ENCODE results near the gene NUP35. TPM values are rescaled to one million over a fixed set of nuclear protein-coding genes. Genes with fewer than 3 reads are reported as not detected.
"Not testable (repeated sequence)": the region's sequence is repeated elsewhere in the genome, so short reads cannot be mapped to it uniquely, and the experiment has no call there.

NUP35 gene
- polyA plus RNA-seq, 3 donors = 7.0 to 11.4 (median 9.5) TPM

GRCh38 chr2:183124957-183125255 is 663 bp downstream of the NUP35 start:
- H3K27ac ChIP-seq (ENCODE audit: low read depth, low read length) = no peak overlapping the region
- 0 to 1% (median 0%) methylated on average over 10 of the region's 10 CpGs for WGBS, 3 donors

GRCh38 chr2:183125659-183126341 is 1.6 kb downstream of the NUP35 start:
- 79 to 84% (median 79%) methylated on average over 11 of the region's 11 CpGs for WGBS, 3 donors
- no peak overlapping the region for H3K27ac ChIP-seq (ENCODE audit: low read depth, low read length)

DNA sequence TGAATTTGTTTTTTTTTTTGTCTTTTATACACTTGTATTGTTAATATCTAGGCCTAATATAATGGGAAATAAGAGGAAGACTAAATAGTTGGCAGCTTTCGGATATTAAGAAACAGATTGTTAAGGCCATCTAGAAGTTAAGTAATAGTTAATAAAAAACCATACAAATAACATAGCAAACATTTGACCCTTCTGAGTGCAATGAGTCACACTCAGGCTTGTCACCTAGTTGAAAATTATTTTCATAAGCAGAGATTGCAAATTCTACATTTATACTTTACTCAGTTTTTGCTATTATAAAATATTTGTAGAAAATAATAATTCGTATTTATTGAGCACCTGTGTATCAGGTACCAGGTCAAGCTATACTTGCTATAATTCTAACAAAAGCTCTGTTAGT is 2.4 kb downstream of the NUP35 start:
- no peak overlapping the region for H3K27ac ChIP-seq (ENCODE audit: low read depth, low read length)
- 81 to 92% (median 91%) methylated on average over 2 of the region's 2 CpGs for WGBS, 3 donors

DNA sequence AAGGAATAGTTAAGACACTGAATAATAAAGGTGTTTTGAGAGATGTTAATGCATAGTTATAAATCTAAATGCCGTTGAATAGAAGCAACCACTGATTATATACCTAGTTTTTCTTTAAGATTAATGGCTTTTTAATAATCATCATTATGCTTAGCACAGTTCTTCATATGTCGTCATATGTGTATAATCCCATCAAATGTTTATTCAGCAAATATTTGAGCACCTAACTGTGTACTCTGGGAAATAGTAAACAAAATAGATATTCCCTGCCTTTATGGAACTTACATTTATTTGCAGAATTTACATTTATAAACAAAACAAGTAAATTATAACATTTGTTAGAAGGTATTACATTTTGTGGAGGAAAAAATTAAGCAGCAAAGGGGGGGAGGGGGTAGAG is 9.8 kb downstream of the NUP35 start:
- WGBS, 3 donors = 57 to 95% (median 92%) methylated on average over 2 of the region's 2 CpGs
- H3K27ac ChIP-seq (ENCODE audit: low read depth, low read length) = no peak overlapping the region

DNA sequence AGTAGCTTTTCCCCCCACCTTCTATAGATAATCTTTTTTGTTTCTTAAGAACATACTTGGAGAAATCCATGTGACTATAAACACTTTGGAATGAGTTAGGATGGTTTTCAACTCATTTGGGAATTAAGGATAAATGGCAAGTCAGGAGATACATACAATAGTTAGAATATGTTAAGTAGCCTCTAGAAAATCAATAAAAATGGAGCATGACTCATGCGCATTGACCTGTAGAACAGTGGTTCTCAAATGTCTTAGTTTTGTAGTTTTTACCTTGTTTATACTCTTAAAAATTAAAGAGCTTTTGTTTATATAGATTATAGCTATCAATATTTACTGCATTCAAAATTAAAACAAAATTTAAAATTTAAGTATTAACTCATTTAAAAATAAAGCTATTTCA is 24.7 kb downstream of the NUP35 start:
- 96 to 100% (median 98%) methylated on average over 1 of the region's 1 CpG for whole genome bisulfite sequencing, 3 donors
- H3K27ac ChIP-seq (ENCODE audit: low read depth, low read length) = no peak overlapping the region

- 78 to 84% (median 80%) methylated on average over 2 of the region's 2 CpGs for whole genome bisulfite sequencing, 3 donors
- no peak overlapping the region for H3K27ac ChIP-seq (ENCODE audit: low read depth, low read length)
Observed at GRCh38 chr2:183149489-183149888, 25.2 kb downstream of the NUP35 start.

- WGBS, 3 donors = 88 to 99% (median 88%) methylated on average over 3 of the region's 3 CpGs
Observed at GRCh38 chr2:183152280-183152679, 28.0 kb downstream of the NUP35 start.

DNA sequence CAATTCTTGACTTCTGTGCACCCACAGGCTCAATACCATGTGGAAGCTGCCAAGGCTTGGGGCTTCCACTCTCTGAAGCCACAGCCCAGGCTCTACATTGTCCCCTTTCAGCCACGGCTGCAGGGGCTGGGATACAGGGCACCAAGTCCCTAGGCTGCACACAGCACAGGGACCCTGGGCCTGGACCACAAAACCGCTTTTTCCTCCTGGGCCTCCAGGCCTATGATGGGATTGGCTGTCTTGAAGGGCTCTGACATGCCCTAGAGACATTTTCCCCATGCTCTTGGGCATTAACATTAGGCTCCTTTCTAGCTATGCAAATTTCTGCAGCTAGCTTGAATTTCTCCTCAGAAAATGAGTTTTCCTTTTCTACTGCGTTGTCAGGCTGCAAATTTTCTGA is 29.7 kb downstream of the NUP35 start:
- 98 to 100% (median 99%) methylated on average over 3 of the region's 3 CpGs for WGBS, 3 donors

More at GRCh38 chr2:183152280-183152679, 28.0 kb downstream of the NUP35 start:
- H3K27ac ChIP-seq (ENCODE audit: low read depth, low read length) = not testable (repeated sequence)

DNA sequence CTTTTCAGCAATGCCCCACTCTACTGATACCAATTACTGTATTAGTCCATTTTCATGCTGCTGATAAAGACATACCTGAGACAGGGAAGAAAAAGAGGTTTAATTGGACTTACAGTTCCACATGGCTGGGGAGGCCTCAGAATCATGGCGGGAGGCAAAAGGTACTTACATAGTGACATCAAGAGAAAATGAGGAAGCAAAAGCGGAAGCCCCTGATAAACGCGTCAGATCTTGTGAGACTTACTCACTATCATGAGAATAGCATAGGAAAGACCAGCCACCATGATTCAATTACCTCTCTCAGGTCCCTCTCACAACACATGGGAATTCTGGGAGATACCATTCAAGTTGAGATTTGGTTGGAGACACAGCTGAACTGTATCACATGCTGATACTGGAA is 30.5 kb downstream of the NUP35 start:
- WGBS, 3 donors = 62 to 74% (median 67%) methylated on average over 4 of the region's 4 CpGs
- H3K27ac ChIP-seq (ENCODE audit: low read depth, low read length) = not testable (repeated sequence)

More for the DNA sequence above, 29.7 kb downstream of the NUP35 start:
- H3K27ac ChIP-seq (ENCODE audit: low read depth, low read length) = no peak overlapping the region

GRCh38 chr2:183157131-183157530 is 32.9 kb downstream of the NUP35 start:
- WGBS, 3 donors = 68 to 87% (median 77%) methylated on average over 4 of the region's 4 CpGs

DNA sequence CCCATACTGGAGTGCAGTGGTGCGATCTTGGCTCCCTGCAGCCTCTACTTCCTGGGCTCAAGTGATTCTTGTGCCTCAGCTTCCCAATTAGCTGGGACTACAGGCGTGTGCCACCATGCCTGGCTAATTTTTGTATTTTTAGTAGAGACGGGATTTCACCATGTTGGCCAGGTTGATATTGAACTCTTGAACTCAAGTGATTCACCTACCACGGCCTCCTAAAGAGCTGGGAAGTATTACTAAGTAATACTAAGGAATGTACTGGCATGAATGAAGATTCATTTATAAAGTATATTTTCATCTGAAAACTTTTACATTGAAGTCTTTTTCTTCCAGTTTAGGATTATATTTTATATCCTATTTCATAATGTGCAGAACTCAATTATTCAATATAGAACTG is 38.1 kb downstream of the NUP35 start:
- WGBS, 3 donors = 94 to 98% (median 94%) methylated on average over 4 of the region's 4 CpGs
- no peak overlapping the region for H3K27ac ChIP-seq (ENCODE audit: low read depth, low read length)

More at GRCh38 chr2:183157131-183157530, 32.9 kb downstream of the NUP35 start:
- H3K27ac ChIP-seq (ENCODE audit: low read depth, low read length) = no peak overlapping the region

DNA sequence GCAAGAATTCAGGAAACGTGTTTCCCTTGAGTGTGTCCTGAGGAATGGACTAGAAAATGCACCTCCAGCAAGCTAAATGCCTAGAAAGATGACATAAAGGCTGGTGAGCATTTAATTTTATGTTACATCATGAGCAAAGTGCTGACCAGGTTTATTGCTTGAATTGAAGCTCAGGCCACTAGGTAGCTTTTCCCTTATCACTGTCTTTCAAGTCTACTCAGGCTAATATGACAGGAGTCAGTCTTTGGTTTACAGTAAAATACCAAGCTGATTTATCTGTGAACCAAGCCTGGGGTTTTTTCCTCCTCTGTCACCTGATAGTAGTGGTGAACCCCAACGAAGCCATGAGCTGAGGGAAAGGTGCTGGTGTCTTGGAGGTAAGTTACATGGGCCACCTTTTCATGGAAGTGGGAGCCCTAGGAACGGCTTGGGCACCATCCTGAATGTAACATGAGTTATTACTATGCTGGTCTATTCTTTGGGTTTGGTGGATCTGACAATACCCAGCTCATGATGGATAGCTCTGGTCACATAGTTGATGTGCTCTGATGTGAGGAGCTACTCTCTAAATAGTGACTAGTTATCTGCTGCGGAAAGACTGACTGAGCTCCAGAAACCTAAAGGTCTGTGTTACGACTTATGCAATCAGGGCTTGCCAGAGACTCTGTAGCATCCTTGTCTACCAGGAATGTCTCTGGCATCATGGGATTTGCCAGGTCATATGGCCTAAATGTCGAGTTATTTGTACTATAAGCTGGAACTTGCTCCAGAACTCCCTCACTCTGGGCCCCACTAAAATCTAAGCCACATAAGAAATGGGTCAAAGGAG is 39.8 kb downstream of the NUP35 start:
- H3K27ac ChIP-seq (ENCODE audit: low read depth, low read length) = no peak overlapping the region
- 79 to 80% (median 79%) methylated on average over 6 of the region's 6 CpGs for WGBS, 3 donors

- no peak overlapping the region for H3K27ac ChIP-seq (ENCODE audit: low read depth, low read length)
- WGBS, 3 donors = 98 to 100% (median 98%) methylated on average over 4 of the region's 4 CpGs
Observed at GRCh38 chr2:183164650-183165015, 40.4 kb downstream of the NUP35 start.

GRCh38 chr2:183166210-183166609 is 42.0 kb downstream of the NUP35 start:
- WGBS, 3 donors = 97 to 98% (median 98%) methylated on average over 3 of the region's 3 CpGs
- H3K27ac ChIP-seq (ENCODE audit: low read depth, low read length) = no peak overlapping the region

DNA sequence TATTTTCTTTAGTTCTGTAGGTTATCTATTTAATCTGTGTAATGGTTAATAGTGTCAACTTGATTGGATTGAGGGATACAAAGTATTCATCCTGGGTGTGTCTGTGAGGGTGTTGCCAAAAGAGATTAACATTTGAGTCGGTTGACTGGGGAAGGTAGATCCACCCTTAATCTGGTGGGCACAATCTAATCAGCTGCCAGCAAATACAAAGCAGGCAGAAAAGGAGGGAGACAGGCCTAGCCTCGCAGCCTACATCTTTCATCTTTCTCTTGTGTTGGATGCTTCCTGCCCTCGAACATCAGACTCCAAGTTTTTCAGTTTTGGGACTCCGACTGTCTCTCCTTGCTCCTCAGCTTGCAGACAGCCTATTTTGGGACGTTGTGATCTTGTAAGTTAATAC is 42.7 kb downstream of the NUP35 start:
- 89 to 92% (median 89%) methylated on average over 5 of the region's 5 CpGs for WGBS, 3 donors
- H3K27ac ChIP-seq (ENCODE audit: low read depth, low read length) = not testable (repeated sequence)

GRCh38 chr2:183172220-183172887 is 48.1 kb downstream of the NUP35 start:
- 90 to 96% (median 95%) methylated on average over 6 of the region's 6 CpGs for WGBS, 3 donors
- H3K27ac ChIP-seq (ENCODE audit: low read depth, low read length) = no peak overlapping the region

GRCh38 chr2:183179156-183179555 is 54.9 kb downstream of the NUP35 start:
- 82 to 89% (median 87%) methylated on average over 4 of the region's 4 CpGs for WGBS, 3 donors
- no peak overlapping the region for H3K27ac ChIP-seq (ENCODE audit: low read depth, low read length)

GRCh38 chr2:183185534-183185933 is 61.3 kb downstream of the NUP35 start:
- no peak overlapping the region for H3K27ac ChIP-seq (ENCODE audit: low read depth, low read length)

GRCh38 chr2:183186296-183186695 is 62.1 kb downstream of the NUP35 start:
- H3K27ac ChIP-seq (ENCODE audit: low read depth, low read length) = no peak overlapping the region
- WGBS, 3 donors = 78 to 85% (median 84%) methylated on average over 1 of the region's 1 CpG
